ENCODE measurements around the gene FOS.

FOS gene

GRCh38 chr14:75318353-75318752 lies 39.7 kb downstream of the FOS start:
- DNase-seq (ENCODE audit: low spot score), result no peak

DNA sequence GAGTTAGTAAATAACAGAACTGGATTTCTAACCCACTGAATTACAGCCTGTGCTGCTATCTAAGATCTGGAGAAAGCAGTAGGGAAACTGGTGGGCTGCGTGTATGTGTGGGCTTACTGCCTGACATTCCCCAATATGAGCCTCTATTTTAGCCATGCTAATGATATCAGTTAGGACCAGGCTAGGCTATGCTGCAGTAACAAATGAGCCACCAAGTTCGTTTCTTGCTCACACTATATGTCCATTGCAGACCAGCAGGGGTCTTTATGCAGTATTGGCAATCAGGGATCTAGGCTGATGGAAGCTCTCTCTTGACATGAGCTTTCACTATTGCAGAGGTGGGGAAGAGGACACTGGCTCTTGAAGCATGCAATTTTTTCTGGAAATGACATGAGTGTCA lies 40.4 kb downstream of the FOS start:
- DNase-seq (ENCODE audit: low spot score), result no peak

DNA sequence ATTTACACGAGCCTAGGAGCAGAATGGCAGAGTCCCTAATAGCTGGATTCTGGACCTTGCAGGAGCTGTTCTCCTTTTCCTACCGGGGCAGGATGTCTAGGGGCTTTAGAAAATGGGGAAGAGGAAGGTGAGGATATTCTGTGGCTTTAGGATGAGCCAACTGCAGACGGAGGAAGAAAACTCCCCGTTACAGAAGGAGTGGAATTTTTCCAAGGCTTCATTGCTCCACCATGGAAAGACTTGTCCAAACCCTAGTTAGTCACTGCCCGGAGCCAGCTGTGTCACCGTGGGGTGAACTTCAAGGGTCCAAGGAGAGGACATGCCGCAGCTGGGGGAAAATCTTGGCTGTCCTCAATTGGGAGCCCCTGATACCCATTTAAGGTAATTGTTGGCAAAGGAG lies 41.6 kb downstream of the FOS start:
- no peak for DNase-seq (ENCODE audit: low spot score)

GRCh38 chr14:75322746-75323145 lies 44.1 kb downstream of the FOS start:
- no peak for DNase-seq (ENCODE audit: low spot score)

DNA sequence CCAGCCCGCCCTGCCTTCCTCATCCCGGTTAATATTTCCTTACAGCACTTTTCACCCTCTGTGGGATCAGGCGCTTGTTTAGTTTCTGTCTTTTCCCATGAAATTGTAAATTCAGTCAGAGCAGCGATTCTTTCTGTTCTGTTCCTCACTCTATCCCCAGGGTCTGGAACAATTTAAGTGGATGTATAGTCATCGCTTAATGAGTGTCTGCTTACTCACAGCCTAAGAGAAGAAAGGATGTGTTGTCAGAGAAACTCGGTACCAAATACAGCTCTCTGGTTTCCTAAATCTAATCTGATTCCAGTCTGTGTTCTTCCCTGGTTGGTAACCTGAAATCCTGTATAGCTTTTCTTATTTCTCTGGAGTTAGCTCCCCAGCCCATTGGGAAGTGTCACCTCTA lies 44.9 kb downstream of the FOS start:
- DNase-seq (ENCODE audit: low spot score), result no peak

GRCh38 chr14:75328558-75329155 lies 50.0 kb downstream of the FOS start:
- DNase-seq (ENCODE audit: low spot score), result no peak

- DNase-seq (ENCODE audit: low spot score), result no peak
Observed at GRCh38 chr14:75329369-75329768, 50.7 kb downstream of the FOS start.

DNA sequence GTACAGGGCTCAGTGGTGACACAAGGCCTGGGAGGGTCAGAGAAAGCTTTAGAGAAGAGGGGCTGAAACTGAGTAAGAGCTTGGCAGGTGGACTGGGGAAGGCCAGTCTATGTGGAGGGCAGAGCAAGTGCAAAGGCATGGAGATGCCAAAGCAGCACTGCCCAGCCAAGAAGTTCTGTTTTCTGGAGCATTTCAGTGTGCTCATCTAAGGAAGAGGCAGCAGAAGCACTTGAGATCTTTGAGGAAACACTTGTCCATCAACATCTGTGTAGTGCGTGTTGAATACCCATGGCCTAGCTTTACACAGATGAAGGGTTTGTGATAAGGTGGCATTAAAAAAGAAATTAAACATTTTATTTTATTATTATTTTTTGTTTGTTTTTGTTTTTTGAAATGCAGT lies 52.8 kb downstream of the FOS start:
- no peak for DNase-seq (ENCODE audit: low spot score)

All from HuH-7.5 (cell line).